H1 (cell line): ENCODE data around the gene SHLD1. TPM values are rescaled to one million over a fixed set of nuclear protein-coding genes. Genes with fewer than 3 reads are reported as not detected.
"Not testable (repeated sequence)": the region's sequence is repeated elsewhere in the genome, so short reads cannot be mapped to it uniquely, and the experiment has no call there.

Experiments used
- CTCF ChIA-PET: fragments of 300-600 bp; sonication (Branson Sonifier 250); formaldehyde crosslinking; loops from one replicate; lab custom pipeline; 2021; ENCODE audit not compliant: partially characterized antibody; lab: Charles Lee
- POLR2A ChIA-PET: fragments of 300-600 bp; sonication (Branson Sonifier 250); formaldehyde crosslinking; loops from one replicate; lab custom pipeline; 2021; ENCODE audit warnings: inconsistent platforms; ENCODE audit not compliant: partially characterized antibody; lab: Charles Lee
- DNase-seq, 2 experiments: peaks; one replicate each; pipeline versions ENCODE4 v3.0.0 to v3.0.0-alpha.2; 2010 to 2022; ENCODE audit warnings: low spot score in 2 of 2, low read depth in 1 of 2, mixed read lengths in 1 of 2
- FAIRE-seq: peaks from 2 replicates; lab custom pipeline; 2011; peaks lifted over from hg19 to GRCh38; lab: Jason Lieb, UNC
- H2AFZ ChIP-seq: 2 replicates; pipeline ENCODE4 v1.8.1; 2012; ENCODE audit warnings: low read length, inconsistent platforms
- H2AK5ac ChIP-seq: 2 replicates; pipeline ENCODE4 v1.6.1; 2013; ENCODE audit warnings: low read depth, low read length
- H2BK120ac ChIP-seq: replicated peaks from 2 replicates; pipeline ENCODE3; 2013; ENCODE audit warnings: low read depth, low read length, inconsistent platforms
- H2BK12ac ChIP-seq: 2 replicates; pipeline ENCODE4 v1.6.1; 2013; ENCODE audit warnings: low read depth, low read length
- H2BK15ac ChIP-seq: 2 replicates; pipeline ENCODE4 v1.6.1; 2013; ENCODE audit warnings: low read length
- H2BK20ac ChIP-seq: 2 replicates; pipeline ENCODE4 v1.6.1; 2013; ENCODE audit warnings: low read length
- H2BK5ac ChIP-seq: 2 replicates; pipeline ENCODE4 v1.6.1; 2013; ENCODE audit warnings: low read depth, low read length
- H3K14ac ChIP-seq: 2 replicates; pipeline ENCODE4 v1.6.1; 2013; ENCODE audit warnings: inconsistent platforms; ENCODE audit not compliant: insufficient read length
- H3K18ac ChIP-seq: 2 replicates; pipeline ENCODE4 v1.6.1; 2013; ENCODE audit warnings: low read length; ENCODE audit errors: extremely low read depth
- H3K23ac ChIP-seq: 2 replicates; pipeline ENCODE4 v1.6.1; 2013; ENCODE audit warnings: inconsistent platforms; ENCODE audit not compliant: insufficient read length
- H3K23me2 ChIP-seq: 2 replicates; pipeline ENCODE4 v1.6.1; 2013; ENCODE audit warnings: low read depth, low read length
- H3K27ac ChIP-seq: 2 replicates; pipeline ENCODE4 v1.6.1; 2011; ENCODE audit warnings: low read depth, low read length, inconsistent platforms
- H3K27me3 ChIP-seq, 4 experiments: replicated peaks in 1 of 4; 1 replicate in 1 of 4; 2 replicates in 3 of 4; pipeline versions ENCODE4 v1.6.1 to v1.8.1; 2011 to 2013; ENCODE audit warnings: low read length in 3 of 4, mild to moderate bottlenecking in 3 of 4, inconsistent platforms in 2 of 4, mixed read lengths in 2 of 4, moderate library complexity in 1 of 4; ENCODE audit not compliant: control insufficient read depth in 3 of 4, insufficient read depth in 3 of 4; ENCODE audit errors: extremely low read depth in 1 of 4
- H3K36me3 ChIP-seq, 4 experiments: 2 replicates each; pipeline versions ENCODE4 v1.6.1 to v1.8.1; 2011 to 2013; ENCODE audit warnings: mild to moderate bottlenecking in 4 of 4, low read length in 3 of 4, moderate library complexity in 2 of 4, control low read depth in 1 of 4, inconsistent platforms in 1 of 4; ENCODE audit not compliant: insufficient read depth in 4 of 4, control insufficient read depth in 2 of 4
- H3K4ac ChIP-seq: replicated peaks from 2 replicates; pipeline ENCODE3; 2013; ENCODE audit warnings: low read length, low read depth, mixed read lengths, inconsistent platforms; ENCODE audit not compliant: insufficient read length
- H3K4me1 ChIP-seq, 4 experiments: replicated peaks in 1 of 4; 1 replicate in 1 of 4; 2 replicates in 3 of 4; pipeline versions ENCODE4 v1.6.1 to v1.8.1; 2011 to 2013; ENCODE audit warnings: low read length in 3 of 4, inconsistent platforms in 2 of 4, mixed read lengths in 1 of 4; ENCODE audit not compliant: insufficient read depth in 4 of 4, control insufficient read depth in 3 of 4
- H3K4me2 ChIP-seq, 2 experiments: 2 replicates each; pipeline versions ENCODE4 v1.6.1 to v1.8.1; 2011 to 2013; ENCODE audit warnings: low read depth in 2 of 2, low read length in 2 of 2, control low read depth in 1 of 2, inconsistent platforms in 1 of 2, mild to moderate bottlenecking in 1 of 2; ENCODE audit not compliant: insufficient read depth in 1 of 2
- H3K4me3 ChIP-seq, 4 experiments: fragments of 200-600, 300-600 bp in 1 of 4; sonication (generic), shearing (Covaris generic), sonication (Bioruptor Twin) in 1 of 4; 2 replicates each; pipeline versions ENCODE4 v1.5.1 to v1.8.1; 2011 to 2016; ENCODE audit warnings: low read length in 4 of 4, low read depth in 3 of 4, control low read depth in 2 of 4, inconsistent platforms in 2 of 4, mild to moderate bottlenecking in 2 of 4, mixed read lengths in 1 of 4, moderate library complexity in 1 of 4; ENCODE audit not compliant: insufficient read depth in 2 of 4; ENCODE audit errors: extremely low read depth in 1 of 4
- H3K56ac ChIP-seq: replicated peaks from 2 replicates; pipeline ENCODE3; 2013; ENCODE audit warnings: low read depth, mild to moderate bottlenecking, mixed read lengths, low read length, inconsistent platforms; ENCODE audit not compliant: insufficient read length
- H3K79me1 ChIP-seq: 2 replicates; pipeline ENCODE4 v1.6.1; 2013; ENCODE audit warnings: low read depth, low read length, control low read depth
- H3K79me2 ChIP-seq, 2 experiments: 2 replicates each; pipeline versions ENCODE4 v1.6.1 to v1.8.1; 2012 to 2013; ENCODE audit warnings: low read length in 2 of 2, mild to moderate bottlenecking in 2 of 2, inconsistent platforms in 1 of 2; ENCODE audit not compliant: insufficient read depth in 2 of 2, control insufficient read depth in 1 of 2
- H3K9ac ChIP-seq, 4 experiments: replicated peaks in 1 of 4; 1 replicate in 1 of 4; 2 replicates in 3 of 4; pipeline versions ENCODE4 v1.6.1 to v1.8.1; 2011 to 2013; ENCODE audit warnings: low read depth in 3 of 4, low read length in 3 of 4, control low read depth in 2 of 4, mild to moderate bottlenecking in 2 of 4, moderate library complexity in 2 of 4, inconsistent platforms in 1 of 4; ENCODE audit errors: extremely low read depth in 1 of 4
- H3K9me3 ChIP-seq, 2 experiments: 2 replicates each; pipeline versions ENCODE4 v1.6.1 to v1.8.1; 2012 to 2013; ENCODE audit warnings: mild to moderate bottlenecking in 2 of 2, moderate library complexity in 2 of 2, control low read depth in 1 of 2, inconsistent platforms in 1 of 2, low read depth in 1 of 2, low read length in 1 of 2, mixed read lengths in 1 of 2; ENCODE audit not compliant: insufficient read depth in 2 of 2
- H4K20me1 ChIP-seq, 2 experiments: replicated peaks in 1 of 2; 2 replicates each; pipeline versions ENCODE3 to v1.8.1; 2011 to 2013; ENCODE audit warnings: inconsistent platforms in 2 of 2, low read length in 2 of 2, mild to moderate bottlenecking in 1 of 2; ENCODE audit not compliant: insufficient read depth in 2 of 2, control insufficient read depth in 1 of 2
- H4K5ac ChIP-seq: 2 replicates; pipeline ENCODE4 v1.6.1; 2013; ENCODE audit warnings: low read length, low read depth, mixed read lengths, inconsistent platforms; ENCODE audit not compliant: insufficient read length
- H4K8ac ChIP-seq: 2 replicates; pipeline ENCODE4 v1.8.0; 2013; ENCODE audit warnings: mild to moderate bottlenecking, moderate library complexity, low read length, inconsistent platforms; ENCODE audit not compliant: insufficient read depth; ENCODE audit errors: extremely low read depth
- H4K91ac ChIP-seq: replicated peaks from 2 replicates; pipeline ENCODE3; 2013; ENCODE audit warnings: low read length, mixed read lengths, inconsistent platforms; ENCODE audit not compliant: insufficient read length
- WGBS, 2 experiments: shearing (Covaris generic) in 1 of 2; methylation state at CpG; one replicate each; pipeline versions ENCODE4 v1.1.6 to v1.1.7; 2013 to 2015; ENCODE audit warnings: low lambda C conversion rate in 2 of 2, mixed read lengths in 2 of 2, inconsistent platforms in 1 of 2, low coverage in 1 of 2, missing lambda C conversion rate in 1 of 2; ENCODE audit not compliant: insufficient replicate concordance in 2 of 2, insufficient coverage in 1 of 2, insufficient read length in 1 of 2; ENCODE audit errors: extremely low coverage in 1 of 2, missing lambda C conversion rate in 1 of 2; 5-methylcytosine and 5-hydroxymethylcytosine counted together
- polyA plus RNA-seq, 7 experiments: library from polyadenylated mRNA; depleted of rRNA in 3 of 7; stranded (reverse) in 5 of 7; unstranded in 2 of 7; fragments of >200 nt in 5 of 7; fragments of 200-250 nt in 2 of 7; gene quantifications; 1 replicate in 5 of 7; 2 replicates in 1 of 7; 4 replicates in 1 of 7; pipeline versions ENCODE4 v1.2.1 to v1.2.3, GENCODE V29; 2011 to 2013; ENCODE audit warnings: missing spikeins in 2 of 7, mixed read lengths in 2 of 7
- total RNA-seq: library from RNA; stranded (reverse); fragmentation: NEBNext Ultra II Directional; extraction: Animal tissue kit (Norgen Biotek cat#: 25700); gene quantifications from 2 replicates; pipeline ENCODE4 v1.2.1, GENCODE V29; 2021

The SHLD1 gene
- total and polyA plus RNA-seq, 2 of the 8 experiments (the other 6 are each of a cell fraction or from before 2014, with no cell fraction given), result 4.2 to 6.5 TPM

GRCh38 chr20:5721356-5721755 is 28.8 kb upstream of the SHLD1 start:
- FAIRE-seq, CTCF ChIA-PET, H4K91ac ChIP-seq, H2BK12ac ChIP-seq, H3K4ac ChIP-seq, H3K36me3 ChIP-seq, H2BK120ac ChIP-seq, H2AFZ ChIP-seq, H3K14ac ChIP-seq, H4K5ac ChIP-seq, H3K27me3 ChIP-seq, POLR2A ChIA-PET, H3K9ac ChIP-seq, DNase-seq, H3K79me1 ChIP-seq, H3K27ac ChIP-seq, H2AK5ac ChIP-seq, H3K4me2 ChIP-seq, H3K18ac ChIP-seq, H3K79me2 ChIP-seq, H4K8ac ChIP-seq, H2BK20ac ChIP-seq, H3K56ac ChIP-seq, H2BK15ac ChIP-seq, H3K4me1 ChIP-seq, H2BK5ac ChIP-seq, H3K23ac ChIP-seq, H4K20me1 ChIP-seq, H3K9me3 ChIP-seq, H3K4me3 ChIP-seq, H3K23me2 ChIP-seq: not testable (repeated sequence)
- 95% methylated on average over 6 of the region's 6 CpGs; no CpG with 5 or more reads in 1 of the 2 experiments for WGBS, 2 experiments
